T-helper 1 cell (primary cell): ENCODE data around the gene LHFPL6.

Experiments used
- DNase-seq, 5 donors: peaks; one replicate each; pipeline ENCODE4 v3.0.0-alpha.2; 2012 to 2020

Gene LHFPL6

DNA sequence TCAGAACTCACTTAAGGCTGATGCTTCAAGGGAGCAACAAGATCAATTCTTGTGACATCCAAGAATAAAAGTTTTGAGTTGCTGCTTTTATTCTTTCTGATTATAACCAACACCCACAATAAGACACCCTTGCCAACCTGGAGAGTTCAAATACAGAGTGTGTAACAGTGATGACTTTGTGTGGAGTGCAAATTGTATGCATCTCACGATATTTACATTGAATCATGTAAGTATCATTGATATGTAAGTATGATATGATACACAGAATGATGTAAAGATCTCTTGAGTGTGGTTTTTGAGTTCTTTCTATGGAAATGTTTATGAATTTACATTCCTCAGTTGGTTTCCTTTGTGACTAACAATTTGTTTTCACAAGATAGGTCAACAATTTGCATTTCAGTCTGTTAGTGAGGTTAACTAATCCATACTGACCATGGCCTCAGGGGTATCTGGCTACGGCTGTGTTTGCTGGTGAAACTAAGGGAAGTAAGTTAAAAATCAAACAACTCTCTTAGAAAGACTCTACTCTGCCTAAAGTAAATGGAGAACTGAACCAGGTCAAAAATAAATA, 12.4 kb downstream of the LHFPL6 start:
- no peak for DNase-seq

DNA sequence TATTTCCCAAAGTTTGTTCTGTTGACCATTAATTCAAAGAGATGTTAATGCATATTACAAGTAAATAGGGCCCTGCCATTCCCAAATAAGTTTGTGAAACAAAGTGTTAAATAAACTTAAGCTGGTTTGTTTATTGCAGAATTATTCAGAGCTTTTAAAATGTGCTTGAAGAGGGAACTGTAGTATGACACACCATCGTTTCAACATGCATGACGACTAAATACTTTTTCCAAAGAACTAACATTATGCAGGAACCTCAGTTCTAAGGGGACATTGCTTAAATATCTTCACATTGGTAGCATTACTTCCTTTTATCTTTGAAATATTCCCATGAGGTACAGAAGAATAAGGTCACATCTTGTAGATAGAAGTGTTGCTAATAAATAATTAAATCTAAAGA, 14.6 kb downstream of the LHFPL6 start:
- no peak for DNase-seq

DNA sequence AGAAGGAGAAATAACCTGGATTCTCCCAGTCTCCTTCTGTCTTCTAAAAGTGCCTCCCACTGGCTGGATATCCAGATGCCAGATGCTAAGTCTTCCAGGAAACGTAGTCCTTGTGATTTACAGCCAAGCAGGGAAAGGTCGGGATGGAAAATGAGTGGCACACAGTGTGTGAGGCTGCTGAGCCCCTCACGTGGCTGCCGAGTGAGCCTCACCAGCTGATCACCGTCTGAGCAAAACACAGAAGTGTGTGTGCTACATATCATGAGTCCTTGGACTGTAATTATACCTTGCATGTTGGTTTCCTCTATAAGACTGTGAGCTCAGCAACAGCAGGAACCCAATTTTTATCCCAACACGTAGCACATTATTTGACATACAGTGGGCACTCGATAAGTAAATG, 15.1 kb downstream of the LHFPL6 start:
- DNase-seq, result no peak

DNA sequence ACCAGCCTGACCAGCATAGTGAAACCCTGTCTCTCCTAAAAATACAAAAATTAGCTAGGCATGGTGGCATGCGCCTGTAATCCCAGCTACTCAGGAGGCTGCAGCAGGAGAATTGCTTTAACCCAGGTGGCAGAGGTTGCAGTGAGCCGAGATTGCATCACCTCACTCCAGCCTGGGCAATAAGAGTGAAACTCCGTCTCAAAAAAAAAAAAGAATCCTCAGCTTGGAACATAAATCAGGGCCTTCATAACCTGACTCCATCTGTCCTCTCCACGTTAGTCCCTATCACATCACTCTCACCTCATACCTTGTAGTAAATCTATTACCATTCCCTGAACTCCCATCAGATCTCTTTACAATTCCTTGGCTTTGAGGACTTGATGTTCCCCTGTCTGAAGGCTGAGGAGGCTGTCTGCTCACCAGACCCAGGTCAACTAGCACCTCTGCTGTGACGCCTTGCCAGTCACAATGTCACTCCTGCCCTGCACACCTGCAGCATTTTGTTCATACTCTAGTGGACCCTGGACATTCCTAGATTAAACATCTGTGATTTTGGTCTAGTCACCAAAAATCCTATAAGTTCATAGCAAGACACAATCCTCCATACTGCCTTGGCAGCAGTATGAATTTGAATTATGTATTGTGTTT, 15.9 kb downstream of the LHFPL6 start:
- no peak for DNase-seq

DNA sequence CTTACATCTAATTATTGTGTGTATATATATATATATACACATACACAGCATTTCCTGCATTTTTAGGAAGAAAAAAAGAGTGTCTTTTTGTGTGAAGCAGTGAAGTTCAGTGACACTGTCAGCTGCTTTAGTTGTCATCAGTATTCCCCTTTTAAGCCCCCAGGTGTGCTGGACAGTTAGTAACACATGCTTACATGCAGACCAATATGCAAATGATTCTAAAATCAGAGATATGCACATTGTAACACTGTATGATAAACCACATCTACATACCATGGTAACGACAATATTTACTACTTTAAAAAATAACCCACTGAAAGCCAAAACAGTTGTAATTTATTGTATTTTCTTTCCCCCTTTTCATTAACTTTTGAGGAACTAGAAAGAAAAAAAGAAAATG, 16.8 kb downstream of the LHFPL6 start:
- DNase-seq, result no peak

DNA sequence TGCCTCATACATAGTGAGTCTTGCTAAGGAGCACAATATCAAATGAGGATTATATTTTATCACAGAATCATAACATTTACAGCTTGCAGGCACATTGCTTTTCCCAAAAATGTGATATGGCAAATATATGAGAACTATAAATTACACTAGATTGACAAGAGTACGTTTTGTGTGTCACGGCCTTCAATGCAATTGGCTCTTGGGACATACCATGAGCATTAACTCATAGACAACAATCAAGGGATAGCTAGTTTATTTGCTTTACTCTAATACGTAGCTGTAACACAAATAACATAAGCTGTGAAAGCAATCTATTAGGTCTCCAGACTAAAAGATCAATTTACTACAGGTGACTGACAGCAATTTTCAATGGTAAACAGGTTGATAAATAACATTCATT, 17.8 kb downstream of the LHFPL6 start:
- no peak for DNase-seq

DNA sequence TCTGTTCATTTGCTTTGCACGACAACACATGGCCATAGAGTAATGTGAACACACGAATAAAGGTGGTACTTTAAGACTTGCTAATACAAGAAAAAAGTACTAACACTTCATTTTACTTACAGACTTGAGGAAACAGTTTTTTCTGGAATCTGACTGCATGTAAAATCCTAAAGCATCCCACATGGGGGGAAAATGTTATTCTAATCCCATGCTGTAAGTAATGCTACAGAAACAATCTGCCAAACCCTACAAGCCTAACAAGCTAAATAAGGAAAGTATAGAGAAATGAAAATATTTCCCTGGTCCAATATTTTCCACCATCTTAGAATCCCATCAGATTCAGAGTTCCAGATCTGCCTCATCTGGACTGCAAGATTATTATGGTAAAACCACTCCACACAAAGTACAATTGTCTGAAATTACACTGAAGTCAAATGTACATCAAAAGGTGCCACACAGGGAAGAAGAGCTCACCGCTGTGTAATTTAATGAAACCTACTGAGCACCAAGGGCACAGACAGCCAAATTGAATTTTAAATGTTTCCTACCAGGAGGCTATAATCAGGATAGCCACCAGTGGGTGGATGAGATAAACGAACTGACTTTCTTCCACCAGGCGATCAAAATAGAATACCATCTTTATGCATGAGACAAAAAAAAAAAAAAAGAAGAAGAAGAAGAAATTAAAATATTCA, 22.0 kb downstream of the LHFPL6 start:
- no peak for DNase-seq

DNA sequence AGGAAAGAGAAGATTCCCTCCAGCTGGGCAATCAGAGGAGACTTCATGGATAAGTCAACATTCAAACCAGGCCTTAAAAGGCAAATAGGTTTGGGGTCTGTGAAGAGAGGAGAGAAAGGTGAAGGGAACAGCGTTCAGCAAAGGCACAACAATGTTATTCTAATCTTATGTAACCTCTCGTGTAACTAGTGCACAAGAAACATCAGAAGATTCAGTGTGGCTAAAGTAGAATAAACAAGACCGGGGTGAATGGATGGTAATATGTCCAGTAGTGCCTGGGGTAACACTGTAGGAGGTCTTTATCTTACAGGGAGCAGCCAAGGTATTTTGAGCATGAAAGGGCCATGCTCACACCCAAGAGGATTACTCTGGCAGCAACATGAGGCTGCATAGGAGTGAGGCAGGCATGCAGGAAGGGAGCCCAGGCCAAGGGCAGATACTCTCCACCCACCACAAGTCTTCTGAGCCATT, 24.1 kb downstream of the LHFPL6 start:
- no peak for DNase-seq

DNA sequence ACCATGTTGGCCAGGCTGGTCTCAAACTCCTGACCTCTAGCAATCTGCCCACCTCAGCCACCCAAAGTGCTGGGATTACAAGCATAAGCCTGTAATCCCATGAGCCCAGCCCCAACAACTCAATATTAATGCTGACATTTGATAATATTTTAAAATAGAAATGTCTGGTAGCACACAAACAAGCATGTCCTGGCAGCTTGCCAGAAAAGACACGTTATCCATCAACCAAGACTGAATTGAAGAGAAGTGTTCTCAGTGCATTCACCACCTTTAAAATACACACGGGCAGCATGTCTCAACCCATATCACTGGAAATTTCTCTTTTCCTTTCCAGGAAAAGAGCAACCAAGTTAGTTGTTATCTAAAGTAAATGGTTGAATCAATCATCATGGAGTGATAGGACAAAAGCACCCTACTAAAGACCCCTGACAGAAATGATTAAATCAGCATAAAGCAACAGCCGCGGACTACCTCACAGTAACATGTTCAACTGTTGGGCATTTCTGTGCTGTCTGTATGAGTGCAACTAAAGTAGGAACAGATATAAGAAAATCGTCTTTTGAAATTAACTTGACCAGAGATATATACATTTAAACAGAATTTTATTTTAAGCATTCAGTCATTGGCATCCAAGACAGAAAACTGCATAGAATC, 25.0 kb downstream of the LHFPL6 start:
- DNase-seq, result no peak

DNA sequence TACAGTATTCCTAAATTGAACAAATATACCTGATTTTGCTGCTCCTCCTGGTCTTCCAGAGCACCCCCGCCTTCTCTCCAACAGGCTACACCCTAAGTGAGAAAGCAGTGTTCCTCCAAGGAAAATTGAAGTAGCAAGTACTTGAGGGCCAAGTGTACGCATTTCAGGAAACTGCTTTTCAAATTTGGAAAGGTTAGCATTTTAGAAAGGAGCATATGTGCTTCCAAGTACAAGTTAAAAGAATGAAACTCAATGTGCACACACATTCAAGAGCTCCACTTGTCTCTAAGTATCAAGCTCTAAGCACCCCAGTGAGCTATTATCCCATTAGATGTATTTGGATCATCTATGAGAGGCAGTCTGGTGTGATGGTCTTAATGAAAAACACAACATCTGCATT, 25.8 kb downstream of the LHFPL6 start:
- no peak for DNase-seq

DNA sequence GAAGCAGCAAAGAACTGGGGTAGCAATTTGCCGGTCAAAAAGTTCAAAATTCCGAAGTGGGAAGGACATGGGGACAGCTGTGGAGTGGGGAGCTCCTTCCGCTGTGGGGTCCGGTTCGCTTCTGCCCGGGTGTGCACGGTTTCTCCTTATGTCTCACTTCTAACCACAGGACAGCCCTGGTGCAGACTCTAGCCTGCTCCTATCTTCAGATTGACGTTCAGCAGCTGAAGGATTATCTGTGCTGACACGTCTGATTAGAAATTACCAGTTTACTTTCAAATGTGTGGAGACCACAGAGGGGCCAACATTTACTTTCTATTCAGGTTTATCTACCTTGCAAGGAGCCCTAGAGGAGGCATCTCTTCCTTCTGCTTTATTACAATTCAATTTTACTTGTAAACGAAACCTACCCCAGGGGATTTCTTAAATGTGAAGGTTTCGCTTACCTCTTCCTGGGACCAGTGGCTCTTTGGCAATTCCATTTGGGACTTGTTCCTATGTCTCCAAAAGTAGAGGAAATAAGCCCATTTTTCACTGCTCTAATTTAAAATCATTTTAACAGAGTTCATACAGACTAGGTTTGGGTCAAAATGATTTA, 27.3 kb downstream of the LHFPL6 start:
- DNase-seq, result no peak

DNA sequence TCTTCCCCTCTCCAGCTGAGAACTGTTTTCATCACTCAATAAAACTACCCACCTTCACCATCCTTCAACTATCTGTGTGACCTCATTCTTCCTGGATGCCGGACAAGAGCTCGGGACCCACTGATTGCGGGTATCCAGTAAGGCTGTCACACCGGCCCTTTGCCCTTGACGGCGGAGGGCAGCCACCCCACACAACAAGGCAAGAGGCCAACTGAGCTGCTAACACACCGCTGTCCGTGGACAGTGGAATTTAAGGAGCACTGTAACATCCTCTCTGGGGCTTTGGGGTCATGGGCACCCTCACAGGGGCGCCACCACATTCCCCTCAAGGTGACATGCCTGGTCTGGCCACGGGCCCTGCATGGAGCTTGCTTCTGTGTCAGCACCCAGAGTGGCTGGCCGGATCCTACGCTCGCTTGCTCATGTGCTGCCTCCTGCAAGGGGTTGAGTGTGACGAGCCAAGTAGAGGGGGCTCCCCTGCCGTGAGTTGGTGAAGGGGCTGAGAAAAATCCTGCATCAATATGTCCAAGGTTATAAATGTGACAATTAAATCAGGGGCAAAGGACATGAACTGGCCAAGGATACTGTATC, 31.4 kb downstream of the LHFPL6 start:
- DNase-seq, result no peak

DNA sequence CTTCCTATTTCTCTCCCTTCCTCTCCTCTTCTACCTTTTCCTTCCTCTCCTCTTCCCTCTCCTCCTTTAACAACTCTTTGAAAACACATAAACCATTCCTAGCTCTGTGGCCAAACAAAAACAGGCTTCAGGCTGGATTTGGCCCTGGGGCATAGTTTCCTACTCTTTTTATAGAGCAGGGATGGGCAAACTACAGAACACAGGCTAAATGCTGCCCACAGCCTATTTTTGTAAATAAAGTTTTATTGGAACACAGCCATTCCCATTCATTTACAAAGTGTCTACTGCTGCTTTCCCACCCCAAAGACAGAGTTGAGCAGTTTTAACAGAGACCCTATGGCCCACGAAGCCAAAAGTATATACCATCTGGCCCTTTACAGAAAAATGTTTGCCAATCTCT, 35.4 kb downstream of the LHFPL6 start:
- no peak for DNase-seq

DNA sequence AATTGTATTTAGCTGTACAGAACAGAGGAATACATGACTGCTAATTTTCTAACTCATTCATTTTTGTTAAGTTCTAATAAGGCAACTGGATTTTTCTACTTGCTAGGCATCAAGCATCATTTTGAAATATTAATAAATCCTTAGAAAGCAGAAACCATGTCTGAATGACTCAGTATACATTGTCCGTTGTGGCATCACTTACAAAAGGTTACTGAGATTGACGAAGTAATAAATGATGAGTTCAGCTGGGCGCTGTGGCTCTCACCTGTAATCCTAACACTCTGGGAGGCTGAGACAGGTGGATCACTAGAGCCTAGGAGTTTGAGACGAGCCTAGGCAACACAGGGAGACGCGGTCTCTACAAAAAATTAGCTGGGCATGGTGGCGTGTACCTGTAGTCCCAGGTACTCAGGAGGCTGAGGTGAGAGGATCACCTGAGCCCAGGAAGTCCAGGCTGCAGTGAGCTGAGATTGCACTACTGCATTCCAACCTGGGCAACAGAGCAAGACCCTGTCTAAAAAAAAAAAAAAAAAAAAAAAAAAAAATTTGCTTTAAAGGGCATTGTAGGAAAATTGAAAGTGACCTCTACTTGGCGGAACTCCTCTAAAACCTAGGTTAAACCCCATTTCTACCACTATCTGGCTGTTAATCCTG, 36.6 kb downstream of the LHFPL6 start:
- DNase-seq, result no peak

DNA sequence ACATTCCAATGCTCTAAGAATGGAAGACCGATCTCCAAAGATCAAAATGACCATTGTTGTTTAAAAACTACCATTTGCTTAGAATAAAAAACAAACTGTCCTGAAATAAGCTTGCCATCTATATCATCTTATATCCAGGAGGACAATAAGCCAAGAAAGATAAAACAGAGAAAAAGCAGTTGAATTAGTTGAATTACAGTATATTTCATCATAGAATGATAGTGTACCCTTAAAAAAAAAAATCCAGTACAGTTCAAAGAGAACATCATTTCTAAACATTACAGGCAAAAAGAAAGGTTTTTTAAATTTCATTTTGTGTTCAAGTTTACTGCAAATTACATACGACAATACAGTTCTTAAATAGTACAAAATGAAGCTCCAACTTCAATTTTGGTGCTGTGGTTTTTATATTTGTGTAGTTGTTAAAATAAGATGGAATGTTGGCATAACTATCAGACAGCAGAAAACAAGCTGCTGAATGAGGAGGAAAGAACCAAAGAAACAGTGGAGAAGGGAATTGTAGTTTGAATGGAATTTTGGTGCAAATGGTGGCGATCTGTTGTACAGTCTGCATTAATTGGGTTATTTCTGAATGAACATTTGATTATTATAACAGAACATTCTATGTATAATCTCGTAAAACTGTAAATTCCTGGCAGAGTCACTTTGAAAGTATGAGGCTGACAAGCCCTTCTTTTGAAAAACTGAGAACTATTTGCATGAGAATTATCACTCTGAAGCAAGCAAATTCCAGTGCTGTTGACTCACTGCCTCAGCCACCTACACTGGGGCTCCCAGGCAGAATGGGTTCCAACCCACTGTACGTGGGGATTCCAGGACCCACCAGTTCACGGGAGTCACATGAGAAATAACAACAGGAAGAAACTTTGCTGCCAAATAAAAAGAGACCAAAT, 37.7 kb downstream of the LHFPL6 start:
- DNase-seq, result no peak

DNA sequence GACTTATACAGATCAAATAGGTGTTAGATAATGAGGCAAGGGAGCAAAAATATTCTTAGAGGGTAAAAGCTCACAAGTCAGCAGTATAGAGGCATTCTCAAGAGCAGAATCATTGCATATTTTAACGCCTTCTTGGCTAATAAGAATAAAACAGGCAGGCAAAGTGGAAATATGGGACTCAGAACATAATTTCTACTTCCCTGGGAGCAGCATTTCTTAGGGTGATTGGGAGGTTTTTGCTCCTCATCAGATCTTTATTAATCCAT, 39.6 kb downstream of the LHFPL6 start:
- DNase-seq, result no peak

DNA sequence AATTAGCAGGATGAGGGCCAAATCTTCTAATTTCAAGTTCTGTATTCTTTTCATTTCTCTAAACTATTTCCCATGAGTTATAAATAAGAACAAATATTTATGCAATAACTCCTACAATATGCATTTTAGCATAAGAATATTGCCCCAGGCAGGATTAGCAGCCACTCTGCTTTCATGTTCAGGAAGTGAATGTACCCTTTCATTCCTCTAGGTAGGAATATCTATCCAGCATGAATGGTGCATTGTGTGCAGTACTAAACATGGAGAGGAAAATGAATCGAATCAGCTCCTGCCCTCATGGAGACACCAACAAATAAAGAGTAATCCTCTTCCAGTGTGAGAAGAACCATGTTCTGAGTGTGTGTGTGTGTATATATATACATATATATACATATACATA, 41.0 kb downstream of the LHFPL6 start:
- no peak for DNase-seq

DNA sequence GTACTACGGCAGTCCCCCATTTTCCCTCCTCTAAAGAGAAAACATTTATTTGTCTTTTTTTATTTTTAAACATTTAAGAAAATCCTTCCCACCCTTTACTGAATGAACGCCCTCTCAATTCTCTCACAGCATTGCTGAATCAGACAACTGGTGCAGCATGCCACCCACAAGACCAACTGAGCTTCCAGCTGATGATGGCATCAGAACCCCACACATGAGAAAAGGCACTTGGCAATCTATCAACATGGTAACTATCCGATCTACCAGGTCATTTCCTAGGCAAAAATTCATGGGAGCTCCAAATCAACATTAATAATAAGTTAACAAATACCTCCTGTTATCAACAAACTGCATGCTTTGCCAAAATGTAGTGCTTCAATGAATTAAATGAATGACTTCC, 43.1 kb downstream of the LHFPL6 start:
- DNase-seq, result no peak

DNA sequence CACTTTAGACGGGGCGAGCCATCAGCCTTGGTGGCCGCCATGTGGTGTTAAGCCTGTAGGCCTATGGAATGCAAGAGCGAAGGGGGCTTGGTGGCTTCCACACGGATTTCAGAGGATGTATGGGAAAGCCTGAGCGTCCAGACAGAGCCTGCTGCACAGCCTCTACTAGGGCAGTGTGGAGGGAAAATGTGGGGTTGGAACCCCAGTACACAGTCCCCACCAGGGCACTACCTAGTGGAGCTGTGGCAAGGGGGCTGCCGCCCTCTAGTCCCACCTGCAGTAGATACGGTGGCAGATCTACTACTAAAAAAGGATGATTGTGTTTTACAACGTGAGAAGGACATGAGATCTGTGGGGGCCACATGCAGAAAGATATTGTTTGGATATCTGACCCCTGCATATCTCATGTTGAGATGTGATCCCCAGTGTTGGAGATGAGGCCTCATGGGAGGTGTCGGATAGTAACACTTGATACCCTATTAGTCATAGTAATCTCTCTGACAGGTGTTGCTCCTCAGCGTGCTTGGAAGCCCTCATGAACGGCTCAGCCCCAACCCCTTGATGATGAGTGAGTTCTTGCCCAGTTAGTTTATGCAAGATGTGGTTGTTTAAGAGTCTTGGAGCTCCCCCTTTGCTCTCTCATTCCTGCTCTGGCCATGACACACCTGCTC, 45.6 kb downstream of the LHFPL6 start:
- DNase-seq, result no peak

DNA sequence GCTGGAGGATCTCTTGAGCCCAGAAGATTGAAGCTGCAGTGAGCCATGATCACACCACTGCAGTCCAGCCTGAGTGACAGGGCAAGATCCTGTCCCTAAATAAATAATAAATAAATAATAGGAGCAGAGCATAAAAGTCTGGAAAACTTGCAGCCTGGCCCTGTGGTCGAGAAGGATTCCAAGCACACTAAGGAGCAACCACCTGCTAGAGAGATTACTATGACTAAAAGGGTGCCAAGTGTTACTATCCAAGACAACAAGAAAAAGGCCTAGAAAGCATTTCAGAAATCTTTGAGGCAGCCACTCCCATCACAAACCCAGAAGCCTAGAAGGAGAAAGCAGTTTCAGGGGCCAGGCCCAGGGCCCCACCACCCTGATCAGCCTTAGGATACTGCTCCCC, 46.1 kb downstream of the LHFPL6 start:
- DNase-seq, result no peak

DNA sequence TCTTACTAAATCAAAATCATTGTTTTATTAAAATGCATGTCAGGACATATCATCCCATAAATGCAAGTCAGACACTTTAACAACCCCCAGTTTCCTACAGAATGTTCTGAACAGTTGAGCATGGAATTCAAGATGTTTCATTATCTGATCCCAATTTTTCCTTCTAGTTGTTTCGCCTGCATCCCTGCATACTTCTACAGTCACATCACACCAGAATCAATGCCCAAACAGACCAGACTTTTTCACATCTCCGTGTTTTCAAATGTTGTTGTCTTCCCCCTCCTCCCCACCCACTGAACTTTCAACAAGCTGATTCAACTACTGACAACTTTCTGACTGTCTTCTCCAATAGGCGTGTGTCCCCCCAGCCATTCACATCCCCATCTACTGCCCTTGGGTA, 48.6 kb downstream of the LHFPL6 start:
- no peak for DNase-seq
